ENCODE data around the gene KLC1. TPM values are rescaled to one million over a fixed set of nuclear protein-coding genes. Genes with fewer than 3 reads are reported as not detected.
A peak's percentile ranks its signal among the peaks of the same experiment; 100 is the strongest.

KLC1 gene
- total and polyA plus RNA-seq, 4 donors: 93.3 to 225 (median 139) TPM

DNA sequence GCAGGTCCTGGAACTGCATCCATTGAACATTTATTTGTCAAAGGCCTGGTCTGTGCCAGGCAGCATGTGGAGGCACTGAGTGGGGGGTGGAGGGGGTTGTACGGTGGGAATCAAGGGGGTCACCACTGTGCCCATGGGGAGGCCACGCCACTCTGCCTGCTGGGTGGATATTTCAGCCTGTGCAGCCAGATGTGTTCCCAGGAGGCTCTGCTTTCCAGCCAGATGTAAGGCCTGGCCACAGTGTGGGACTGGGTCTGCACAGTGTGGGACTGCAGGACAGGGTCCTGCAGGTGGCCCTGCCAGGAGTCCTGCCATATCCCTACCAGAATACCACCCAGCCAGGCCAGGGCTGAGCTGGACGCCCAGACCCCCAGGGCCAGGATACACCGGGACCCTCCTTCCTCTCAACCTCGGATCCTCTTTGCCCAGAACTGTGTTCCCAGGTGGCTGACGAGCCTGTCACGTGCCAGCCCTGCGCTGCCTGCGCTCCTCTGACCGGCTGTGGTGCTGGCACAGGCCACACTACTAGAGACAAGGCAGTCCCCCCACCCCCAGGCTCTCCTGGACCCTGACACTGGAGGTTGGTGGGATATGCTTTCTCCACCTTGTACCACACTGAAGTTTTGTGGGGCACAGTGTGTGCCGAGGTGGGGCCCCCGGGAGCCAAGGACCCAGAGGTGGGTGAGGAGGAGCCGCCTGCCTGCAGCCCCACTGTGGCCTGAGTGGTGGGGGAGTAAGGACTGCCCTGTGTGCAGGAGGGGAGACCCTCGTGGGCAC lies 68.8 kb downstream of the KLC1 start:
- H3K27me3 ChIP-seq (ENCODE audit: control insufficient read depth in 3 of 3, insufficient read depth in 3 of 3, low read length in 2 of 3): no peaks in the 10 kb centered on the region
- peak overlapping the region in 1 of 2 donors; percentile 47 for H3K27ac ChIP-seq (ENCODE audit: low read depth in 1 of 2, low read length in 1 of 2)
- no peak overlapping the region for H3K9ac ChIP-seq (ENCODE audit: insufficient read depth in 1 of 2, low read length in 2 of 2)
- no peak for ATAC-seq (ENCODE audit: insufficient read depth, low FRiP score)
- H3K4me1 ChIP-seq (ENCODE audit: control insufficient read depth in 5 of 5, insufficient read depth in 5 of 5, low read length in 5 of 5): peaks cover 0 to 24% (median 17%) of the 10 kb centered on the region in 5 donors
- peaks cover 12 to 71% (median 35%) of the 10 kb centered on the region in 4 donors for H3K36me3 ChIP-seq (ENCODE audit: control insufficient read depth in 4 of 4, insufficient read depth in 4 of 4, low read length in 4 of 4)
- no peak overlapping the region for H3K4me3 ChIP-seq
- WGBS, 2 donors: 88 to 95% methylated on average over 14 of the region's 14 CpGs
- no peak for DNase-seq
- TF ChIP-seq, protein P1, sequence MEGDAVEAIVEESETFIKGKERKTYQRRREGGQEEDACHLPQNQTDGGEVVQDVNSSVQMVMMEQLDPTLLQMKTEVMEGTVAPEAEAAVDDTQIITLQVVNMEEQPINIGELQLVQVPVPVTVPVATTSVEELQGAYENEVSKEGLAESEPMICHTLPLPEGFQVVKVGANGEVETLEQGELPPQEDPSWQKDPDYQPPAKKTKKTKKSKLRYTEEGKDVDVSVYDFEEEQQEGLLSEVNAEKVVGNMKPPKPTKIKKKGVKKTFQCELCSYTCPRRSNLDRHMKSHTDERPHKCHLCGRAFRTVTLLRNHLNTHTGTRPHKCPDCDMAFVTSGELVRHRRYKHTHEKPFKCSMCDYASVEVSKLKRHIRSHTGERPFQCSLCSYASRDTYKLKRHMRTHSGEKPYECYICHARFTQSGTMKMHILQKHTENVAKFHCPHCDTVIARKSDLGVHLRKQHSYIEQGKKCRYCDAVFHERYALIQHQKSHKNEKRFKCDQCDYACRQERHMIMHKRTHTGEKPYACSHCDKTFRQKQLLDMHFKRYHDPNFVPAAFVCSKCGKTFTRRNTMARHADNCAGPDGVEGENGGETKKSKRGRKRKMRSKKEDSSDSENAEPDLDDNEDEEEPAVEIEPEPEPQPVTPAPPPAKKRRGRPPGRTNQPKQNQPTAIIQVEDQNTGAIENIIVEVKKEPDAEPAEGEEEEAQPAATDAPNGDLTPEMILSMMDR (IDR thresholded peaks at IDR 0.05; ENCODE audit: control extremely low read depth, extremely low read depth): no peak
- H3K9me3 ChIP-seq (ENCODE audit: control insufficient read depth in 4 of 4, insufficient read depth in 3 of 4, low read length in 3 of 4): no peaks in the 10 kb centered on the region

DNA sequence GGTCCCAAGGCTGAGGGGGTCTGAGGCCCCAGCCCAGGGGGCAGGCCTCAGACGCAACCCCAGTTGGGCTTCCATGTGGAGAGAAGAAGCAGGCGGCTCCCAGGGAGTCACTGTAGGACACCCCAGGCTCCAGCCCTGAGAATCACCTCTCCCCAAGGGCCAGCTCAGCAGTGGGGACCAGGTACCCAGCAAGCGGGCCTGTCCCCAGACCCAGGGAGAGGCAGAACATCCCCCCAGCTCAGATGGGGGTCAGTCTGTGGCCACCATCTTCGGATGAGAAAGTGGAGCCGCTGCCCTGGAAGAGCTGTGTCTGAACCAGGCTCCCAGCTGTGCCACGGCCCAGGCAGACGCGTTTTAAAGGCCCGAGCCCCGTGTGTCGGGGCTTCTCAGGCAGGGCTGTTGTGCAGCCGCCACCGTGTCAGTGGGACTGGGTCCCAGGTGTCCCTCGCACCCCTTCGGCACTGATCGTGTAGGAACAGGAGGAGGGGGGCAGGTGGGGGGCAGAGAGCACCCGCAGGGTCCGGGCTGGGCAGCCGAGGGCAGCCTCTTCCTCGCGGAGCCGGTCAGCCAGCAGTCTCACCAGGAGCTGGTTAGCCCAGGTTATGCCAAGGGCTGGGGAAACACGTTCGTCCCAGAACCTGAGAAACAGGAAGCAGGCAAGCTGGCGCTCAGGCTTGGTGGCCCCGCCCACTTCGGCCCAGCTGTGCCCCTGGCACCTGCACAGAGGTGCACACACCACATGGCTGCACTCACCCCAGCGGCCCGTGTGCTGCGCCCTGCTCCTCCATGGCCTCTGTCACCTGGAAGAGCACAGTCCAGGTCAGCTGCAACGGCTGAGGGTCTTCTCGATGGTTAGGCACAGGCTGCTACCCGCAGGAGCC lies 69.6 kb downstream of the KLC1 start:
- Histone ChIP-seq H3K27me3 (ENCODE audit: control insufficient read depth in 3 of 3, insufficient read depth in 3 of 3, low read length in 2 of 3) (no peaks in the 10 kb centered on the region), H3K4me1 (ENCODE audit: control insufficient read depth in 5 of 5, insufficient read depth in 5 of 5, low read length in 5 of 5) (peaks cover 0 to 24% (median 17%) of the 10 kb centered on the region in 5 donors), H3K36me3 (ENCODE audit: control insufficient read depth in 4 of 4, insufficient read depth in 4 of 4, low read length in 4 of 4) (peaks cover 11 to 70% (median 31%) of the 10 kb centered on the region in 4 donors), H3K9ac (ENCODE audit: insufficient read depth in 1 of 2, low read length in 2 of 2) (no peak overlapping the region), H3K9me3 (ENCODE audit: control insufficient read depth in 4 of 4, insufficient read depth in 3 of 4, low read length in 3 of 4) (no peaks in the 10 kb centered on the region), H3K4me3 (no peak overlapping the region), H3K27ac (ENCODE audit: low read depth in 1 of 2, low read length in 1 of 2) (peak overlapping the region in 1 of 2 donors; percentile 36)
- TF ChIP-seq, protein P1 (IDR thresholded peaks at IDR 0.05; ENCODE audit: control extremely low read depth, extremely low read depth): no peak
- no peak for DNase-seq
- 78 to 81% methylated on average over 31 to 33 of the region's 33 CpGs for WGBS, 2 donors
- no peak for ATAC-seq (ENCODE audit: insufficient read depth, low FRiP score)

DNA sequence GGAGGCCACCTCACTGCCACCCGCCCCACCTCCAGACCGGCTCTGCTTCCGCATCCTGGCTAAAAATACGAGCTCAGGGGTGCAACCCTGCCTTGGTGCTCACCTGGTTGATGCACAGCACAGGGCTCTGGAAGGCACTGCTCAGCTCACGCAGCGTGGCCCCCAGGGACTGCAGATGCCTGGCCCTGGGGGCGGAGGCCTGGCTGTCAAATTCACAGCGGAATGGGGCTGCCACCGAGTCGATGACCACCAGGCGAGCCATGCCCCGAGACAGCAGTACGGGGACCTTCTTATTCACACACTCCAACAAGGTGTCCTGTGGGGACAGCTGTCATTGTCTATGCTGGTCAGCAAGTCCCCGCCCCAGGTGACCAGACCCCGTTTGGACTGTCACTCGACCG lies 70.2 kb downstream of the KLC1 start:
- peaks cover 8 to 70% (median 28%) of the 10 kb centered on the region in 4 donors for H3K36me3 ChIP-seq (ENCODE audit: control insufficient read depth in 4 of 4, insufficient read depth in 4 of 4, low read length in 4 of 4)
- WGBS, 2 donors: 91 to 96% methylated on average over 17 of the region's 17 CpGs
- no peak overlapping the region for H3K27ac ChIP-seq (ENCODE audit: low read depth in 1 of 2, low read length in 1 of 2)

More for the DNA sequence above, 70.2 kb downstream of the KLC1 start:
- DNase-seq (no peak), ATAC-seq (ENCODE audit: insufficient read depth, low FRiP score) (no peak)
- Histone ChIP-seq H3K27me3 (ENCODE audit: control insufficient read depth in 3 of 3, insufficient read depth in 3 of 3, low read length in 2 of 3) (no peaks in the 10 kb centered on the region), H3K4me3 (no peak overlapping the region), H3K9ac (ENCODE audit: insufficient read depth in 1 of 2, low read length in 2 of 2) (no peak overlapping the region), H3K4me1 (ENCODE audit: control insufficient read depth in 5 of 5, insufficient read depth in 5 of 5, low read length in 5 of 5) (peaks cover 0 to 24% (median 17%) of the 10 kb centered on the region in 5 donors), H3K9me3 (ENCODE audit: control insufficient read depth in 4 of 4, insufficient read depth in 3 of 4, low read length in 3 of 4) (no peaks in the 10 kb centered on the region)
- TF ChIP-seq, protein P1 (IDR thresholded peaks at IDR 0.05; ENCODE audit: control extremely low read depth, extremely low read depth): no peak

Data from lung (tissue), 12 donors.